KOPT-K1 (cell line): Measurements from ENCODE around the gene FGFR3.

ENCODE experiments used
- H3K27ac ChIP-seq: fragments of 200-600 bp; sonication (generic); 2 replicates; pipeline ENCODE4 v1.5.1; 2016; ENCODE audit warnings: antibody characterized with exemption, mild to moderate bottlenecking, low read depth, low read length; ENCODE audit not compliant: poor library complexity, severe bottlenecking
- H3K36me3 ChIP-seq: fragments of 200-600 bp; sonication (generic); 2 replicates; pipeline ENCODE4 v1.5.1; 2017; ENCODE audit warnings: antibody characterized with exemption, mild to moderate bottlenecking, low read length, moderate library complexity; ENCODE audit not compliant: insufficient read depth
- H3K9me3 ChIP-seq: fragments of 200-600 bp; sonication (generic); 2 replicates; pipeline ENCODE4 v1.5.1; 2017; ENCODE audit warnings: antibody characterized with exemption, low read length, mild to moderate bottlenecking; ENCODE audit not compliant: insufficient read depth, poor library complexity, severe bottlenecking

FGFR3 gene

DNA sequence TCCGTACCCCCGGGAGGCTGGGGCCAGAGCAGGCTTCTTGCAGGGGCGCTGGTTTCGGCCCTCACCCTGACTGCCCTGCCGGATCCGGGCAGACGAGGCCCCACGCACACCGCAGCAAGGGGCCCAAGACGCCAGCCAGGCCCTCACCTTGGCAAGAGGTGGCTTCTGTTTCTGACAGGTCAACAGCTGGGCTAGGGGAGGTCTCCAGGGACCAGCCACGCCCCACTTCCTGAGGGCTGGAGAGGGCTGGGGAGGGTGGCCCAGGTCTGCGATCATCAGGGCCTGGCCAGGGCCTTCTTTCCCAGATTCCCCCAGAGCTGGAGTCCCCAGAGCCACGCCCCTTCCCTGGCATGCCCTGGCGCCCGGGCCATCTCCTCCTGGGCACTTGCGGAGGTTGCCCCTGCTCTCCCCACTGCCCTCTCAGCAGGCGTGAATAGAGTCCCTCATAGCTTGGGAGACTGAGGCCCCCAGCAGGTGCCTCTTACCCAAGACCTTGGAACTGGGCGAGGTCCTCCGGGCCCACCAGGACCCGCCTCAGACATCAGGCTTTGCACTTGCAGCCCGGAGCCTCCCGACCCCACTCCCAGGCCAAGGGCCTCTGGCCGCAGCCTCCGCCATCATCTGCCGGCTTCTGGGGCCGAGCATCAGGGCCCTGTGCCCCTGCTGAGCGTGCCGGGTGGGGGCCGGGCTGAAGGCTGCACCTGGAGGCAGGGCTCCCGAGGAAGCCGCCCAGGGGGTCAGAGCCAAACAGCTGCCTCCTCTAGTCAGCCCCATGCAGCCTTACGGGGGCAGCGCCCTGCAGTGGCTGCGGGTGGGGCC lies 6.3 kb upstream of the FGFR3 start:
- H3K36me3 ChIP-seq, result no peaks in the 10 kb centered on the region
- no peaks in the 10 kb centered on the region for H3K9me3 ChIP-seq
- H3K27ac ChIP-seq, result no peak overlapping the region

DNA sequence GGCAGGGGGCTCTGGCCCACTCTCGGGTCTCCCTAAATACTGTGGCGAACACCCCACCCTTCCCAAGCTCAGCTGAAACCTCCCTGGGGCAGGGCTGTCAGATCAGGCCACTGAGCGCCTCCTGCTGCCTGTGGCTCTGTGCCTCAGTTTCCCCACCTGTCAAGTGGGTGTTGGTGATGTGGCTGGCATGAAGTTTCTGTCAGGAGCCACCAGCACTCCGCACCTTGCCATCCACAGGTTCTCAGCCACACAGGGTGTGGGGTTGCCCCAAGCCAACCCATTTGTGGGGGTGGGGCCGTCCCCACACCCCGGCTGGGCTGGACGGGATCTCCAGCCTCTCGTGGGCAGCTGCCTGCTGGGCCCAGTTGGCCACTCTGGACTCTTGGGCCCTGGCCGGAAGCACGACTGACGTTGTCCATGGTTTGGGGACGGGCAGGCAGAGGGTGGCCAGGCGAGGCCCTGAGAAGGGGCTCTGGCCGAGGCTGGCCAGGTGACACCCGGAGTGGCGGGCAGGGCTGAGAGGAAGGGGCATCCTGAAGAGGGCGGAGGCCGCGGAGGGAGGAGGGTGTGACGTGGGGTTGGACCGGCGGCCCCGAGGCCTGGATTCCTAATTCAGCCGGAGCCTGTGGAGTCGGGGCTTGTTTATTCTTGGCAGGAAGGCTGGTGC lies 5.5 kb upstream of the FGFR3 start:
- no peaks in the 10 kb centered on the region for H3K36me3 ChIP-seq
- no peak overlapping the region for H3K27ac ChIP-seq
- no peaks in the 10 kb centered on the region for H3K9me3 ChIP-seq

GRCh38 chr4:1788254-1788973 lies 4.7 kb upstream of the FGFR3 start:
- no peaks in the 10 kb centered on the region for H3K36me3 ChIP-seq
- H3K9me3 ChIP-seq, result no peaks in the 10 kb centered on the region
- H3K27ac ChIP-seq, result no peak overlapping the region

DNA sequence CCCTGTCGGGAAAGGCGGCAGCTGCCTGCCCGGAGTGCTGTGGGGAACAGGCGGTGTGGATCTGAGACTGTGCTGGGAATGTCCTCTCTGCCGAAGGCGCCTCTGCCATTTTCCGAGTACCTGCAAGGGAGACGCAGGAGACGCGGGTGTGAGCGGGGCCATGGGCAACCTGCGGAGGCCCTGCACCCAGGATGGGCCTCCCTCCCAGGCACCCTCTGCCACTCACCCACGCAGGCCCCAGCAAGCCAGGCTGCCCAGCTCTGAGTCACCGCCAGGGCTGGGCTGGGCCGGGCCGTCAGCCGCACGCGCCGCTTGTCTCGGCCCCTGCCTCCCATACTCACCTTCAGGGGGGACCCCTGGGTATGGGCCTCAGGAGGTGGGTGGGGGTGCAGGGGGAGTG lies 3.5 kb upstream of the FGFR3 start:
- H3K36me3 ChIP-seq, result no peaks in the 10 kb centered on the region
- H3K9me3 ChIP-seq, result no peaks in the 10 kb centered on the region
- H3K27ac ChIP-seq, result no peak overlapping the region

GRCh38 chr4:1790005-1790404 lies 3.1 kb upstream of the FGFR3 start:
- Histone ChIP-seq H3K36me3 (no peaks in the 10 kb centered on the region), H3K9me3 (no peaks in the 10 kb centered on the region), H3K27ac (no peak overlapping the region)

DNA sequence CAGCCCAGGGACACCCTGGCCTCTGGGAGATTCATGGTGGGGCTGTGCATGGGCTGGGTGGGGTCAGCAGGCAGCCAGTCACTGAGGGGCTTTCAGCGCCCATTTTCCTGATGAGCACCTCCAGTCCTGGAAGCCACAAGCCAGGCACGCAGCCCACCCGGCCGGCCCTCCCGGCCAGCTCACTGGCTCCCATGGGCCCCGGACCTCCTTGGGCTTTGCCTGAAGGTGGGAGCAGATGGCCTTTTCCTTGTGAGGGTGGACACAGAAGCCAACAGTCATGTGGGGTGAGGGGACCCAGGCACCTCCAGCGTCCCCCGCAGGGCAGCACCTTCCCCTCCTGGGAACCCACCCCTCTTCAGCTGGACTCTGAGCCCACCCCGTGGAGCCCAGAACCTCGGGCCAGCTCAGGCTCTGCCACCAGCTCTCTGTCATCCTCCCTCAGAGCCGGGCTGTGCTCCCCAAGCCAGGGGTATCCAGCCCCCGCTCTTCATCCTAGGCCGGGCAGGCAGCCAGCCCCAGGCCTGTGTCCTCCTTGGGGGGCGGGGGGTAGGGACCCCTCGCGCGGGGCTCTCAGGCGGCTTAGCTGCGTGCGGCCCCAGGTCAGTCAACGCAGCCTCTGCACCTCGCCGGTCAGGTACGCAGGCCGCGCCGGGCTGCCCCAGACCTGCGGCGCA lies 798 bp upstream of the FGFR3 start:
- Histone ChIP-seq H3K9me3 (no peaks in the 10 kb centered on the region), H3K27ac (no peak overlapping the region), H3K36me3 (no peaks in the 10 kb centered on the region)

- H3K36me3 ChIP-seq, result no peaks in the 10 kb centered on the region
- no peak overlapping the region for H3K27ac ChIP-seq
- no peaks in the 10 kb centered on the region for H3K9me3 ChIP-seq
Observed at GRCh38 chr4:1793496-1793840, 375 bp downstream of the FGFR3 start.

GRCh38 chr4:1793940-1794808 lies 1.1 kb downstream of the FGFR3 start:
- Histone ChIP-seq H3K27ac (no peak overlapping the region), H3K9me3 (no peaks in the 10 kb centered on the region), H3K36me3 (no peaks in the 10 kb centered on the region)

GRCh38 chr4:1794809-1795298 lies 1.8 kb downstream of the FGFR3 start:
- Histone ChIP-seq H3K9me3 (no peaks in the 10 kb centered on the region), H3K36me3 (no peaks in the 10 kb centered on the region), H3K27ac (no peak overlapping the region)

DNA sequence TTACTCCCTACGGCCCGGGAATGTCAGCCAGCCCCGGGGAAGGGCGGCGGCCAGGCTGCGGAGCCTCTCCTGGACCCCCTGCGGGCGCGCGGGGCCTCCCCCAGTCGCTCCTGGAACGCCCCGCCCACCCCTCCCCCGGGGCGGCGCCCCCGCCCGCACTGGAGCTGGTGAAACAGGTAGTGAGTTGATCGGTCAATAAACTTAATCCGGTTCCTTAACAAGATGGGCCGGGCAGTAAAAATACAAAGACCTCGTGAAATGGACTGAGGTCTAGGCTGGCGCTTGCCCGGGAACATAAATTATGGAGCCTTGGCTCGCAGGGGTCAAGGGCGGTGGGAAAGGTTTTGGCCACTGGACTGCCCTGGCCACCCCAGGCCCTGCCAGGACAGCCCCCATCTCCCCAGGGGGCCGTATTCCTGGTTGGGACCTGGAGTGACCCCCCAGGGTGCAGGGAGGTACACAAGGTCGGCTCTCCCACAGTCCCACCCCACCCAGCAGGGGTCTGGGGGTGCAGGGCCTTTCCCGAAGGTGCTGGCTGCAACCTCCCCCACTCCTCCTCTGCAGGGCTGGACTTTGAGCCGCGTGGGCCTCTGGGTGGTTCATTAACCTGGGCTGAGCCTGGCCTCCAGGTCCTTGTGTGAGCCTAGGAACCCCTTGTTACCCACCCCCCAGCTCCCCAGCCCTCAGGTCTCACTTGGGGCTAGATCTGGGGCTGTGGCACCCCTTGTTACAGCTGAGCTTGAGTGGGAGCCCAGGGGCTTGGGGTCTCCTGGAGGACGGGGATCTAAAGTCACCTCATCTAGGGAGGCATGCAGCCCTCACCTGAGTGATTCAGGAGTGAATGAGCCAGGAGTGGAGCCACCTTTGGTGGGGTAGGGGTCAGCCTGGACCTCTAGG lies 2.5 kb downstream of the FGFR3 start:
- Histone ChIP-seq H3K27ac (no peak overlapping the region), H3K36me3 (no peaks in the 10 kb centered on the region), H3K9me3 (no peaks in the 10 kb centered on the region)

DNA sequence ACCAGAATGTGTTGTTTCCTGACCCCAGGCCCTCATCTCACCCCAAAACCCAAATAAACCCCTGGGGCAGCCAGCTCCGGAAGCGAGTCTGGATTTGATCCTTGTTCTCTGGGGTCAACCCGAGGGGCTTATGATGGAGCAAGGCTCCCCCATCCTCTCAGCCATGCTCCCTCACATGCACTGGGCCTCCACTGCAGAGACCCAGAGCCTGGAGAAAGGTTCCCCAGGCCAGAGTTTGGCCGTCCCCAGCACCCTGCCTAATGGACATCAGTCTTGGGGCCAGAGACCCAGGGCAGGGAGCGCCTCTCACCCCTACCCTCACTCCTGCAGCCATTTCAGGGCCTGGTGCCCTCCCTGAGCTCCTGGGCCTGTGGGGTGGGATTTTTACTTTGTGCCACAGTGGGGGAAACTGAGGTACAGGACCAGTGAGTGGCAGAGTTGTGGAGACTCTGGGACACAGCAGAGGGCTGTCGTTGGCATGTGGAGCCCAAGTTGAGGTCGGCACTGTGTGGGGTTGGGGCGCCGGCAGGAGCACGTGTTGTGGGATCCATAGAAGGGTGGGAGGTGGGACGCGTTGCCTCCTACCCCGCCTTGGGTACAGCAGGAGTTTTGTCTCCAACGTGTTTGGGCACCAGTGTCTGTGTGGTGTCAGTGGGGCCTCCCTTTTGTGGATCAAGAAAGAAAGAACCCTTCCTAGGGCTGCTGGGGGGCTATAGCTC lies 3.6 kb downstream of the FGFR3 start:
- H3K27ac ChIP-seq, result no peak overlapping the region
- no peaks in the 10 kb centered on the region for H3K9me3 ChIP-seq
- no peaks in the 10 kb centered on the region for H3K36me3 ChIP-seq

GRCh38 chr4:1797298-1797860 lies 4.3 kb downstream of the FGFR3 start:
- no peak overlapping the region for H3K27ac ChIP-seq
- H3K36me3 ChIP-seq, result no peaks in the 10 kb centered on the region
- no peaks in the 10 kb centered on the region for H3K9me3 ChIP-seq
